ENCODE data around the gene SULF2. TPM values are rescaled to one million over a fixed set of nuclear protein-coding genes. Genes with fewer than 3 reads are reported as not detected.

SULF2 gene
- total RNA-seq, 1 experiment from 2014 or later: 495 TPM

GRCh38 chr20:47757145-47758035 lies 27.9 kb downstream of the SULF2 start:
- Histone ChIP-seq H3K27me3 (ENCODE audit: insufficient read depth, low read depth) (no peaks in the 10 kb centered on the region), H3K4me1 (replicated peaks; ENCODE audit: insufficient read depth) (no peaks in the 10 kb centered on the region), H3K4me2 (no peak overlapping the region), H3F3A (ENCODE audit: insufficient read depth, low read depth) (peaks cover 80% of the 10 kb centered on the region; the same call in 1 of the 2 replicates), H3K27ac (no peak overlapping the region), H3K36me3 (ENCODE audit: low read depth) (peaks cover 50% of the 10 kb centered on the region), H3K9me3 (ENCODE audit: insufficient read depth, low read depth) (no peaks in the 10 kb centered on the region), H2AFZ (no peak overlapping the region), H3K4me3 (no peak overlapping the region), H3K9me2 (ENCODE audit: insufficient read depth) (no peaks in the 10 kb centered on the region), H3K79me2 (ENCODE audit: low read depth) (peaks cover 100% of the 10 kb centered on the region), H4K20me1 (ENCODE audit: insufficient read depth) (peaks cover 100% of the 10 kb centered on the region)
- DNase-seq: no peak
- BruUV-seq (replicated peaks): no TSS peak
- intact Hi-C loops (cut with micrococcal nuclease; ENCODE audit: unreplicated experiment): no loop called here
- POLR2A ChIA-PET (ENCODE audit: unreplicated experiment): no interaction called here
- CTCF ChIA-PET: no interaction called here
- TF ChIP-seq CTCF (conservative IDR thresholded peaks at IDR 0.05): no peak
- no peak for TF ChIP-seq EZH2 (IDR thresholded peaks at IDR 0.05; ENCODE audit: low read depth)

- DNase-seq: no peak
- Histone ChIP-seq H2AFZ (no peak overlapping the region), H3K79me2 (ENCODE audit: low read depth) (peaks cover 100% of the 10 kb centered on the region), H3K27ac (no peak overlapping the region), H3K9me3 (ENCODE audit: insufficient read depth, low read depth) (no peaks in the 10 kb centered on the region), H3K4me3 (no peak overlapping the region), H3F3A (ENCODE audit: insufficient read depth, low read depth) (peaks cover 77% of the 10 kb centered on the region; the same call in 1 of the 2 replicates), H4K20me1 (ENCODE audit: insufficient read depth) (peaks cover 100% of the 10 kb centered on the region), H3K4me1 (replicated peaks; ENCODE audit: insufficient read depth) (no peaks in the 10 kb centered on the region), H3K36me3 (ENCODE audit: low read depth) (peaks cover 51% of the 10 kb centered on the region), H3K27me3 (ENCODE audit: insufficient read depth, low read depth) (no peaks in the 10 kb centered on the region), H3K9me2 (ENCODE audit: insufficient read depth) (no peaks in the 10 kb centered on the region), H3K4me2 (no peak overlapping the region)
- TF ChIP-seq EZH2 (IDR thresholded peaks at IDR 0.05; ENCODE audit: low read depth): no peak
- no peak for TF ChIP-seq CTCF (conservative IDR thresholded peaks at IDR 0.05)
- BruUV-seq (replicated peaks): TSS peak; percentile 12
- ChIA-PET CTCF (interaction anchor here (0.5 kb wide), 1 partner anchor 862 kb away, joined by 3 read pairs; no protein-coding TSS in a partner anchor), POLR2A (ENCODE audit: unreplicated experiment) (no interaction called here)
- intact Hi-C loops (cut with micrococcal nuclease; ENCODE audit: unreplicated experiment): no loop called here
Measured at GRCh38 chr20:47754946-47755652, 30.2 kb downstream of the SULF2 start.

- TF ChIP-seq CTCF (conservative IDR thresholded peaks at IDR 0.05) (no peak), EZH2 (IDR thresholded peaks at IDR 0.05; ENCODE audit: low read depth) (no peak)
- Histone ChIP-seq H3K9me3 (ENCODE audit: insufficient read depth, low read depth) (no peaks in the 10 kb centered on the region), H3K27ac (no peak overlapping the region), H3K79me2 (ENCODE audit: low read depth) (peaks cover 100% of the 10 kb centered on the region), H4K20me1 (ENCODE audit: insufficient read depth) (peaks cover 100% of the 10 kb centered on the region), H3K27me3 (ENCODE audit: insufficient read depth, low read depth) (no peaks in the 10 kb centered on the region), H3F3A (ENCODE audit: insufficient read depth, low read depth) (peaks cover 77% of the 10 kb centered on the region; the same call in 1 of the 2 replicates), H3K4me2 (no peak overlapping the region), H3K4me3 (no peak overlapping the region), H2AFZ (no peak overlapping the region), H3K36me3 (ENCODE audit: low read depth) (peaks cover 52% of the 10 kb centered on the region), H3K9me2 (ENCODE audit: insufficient read depth) (no peaks in the 10 kb centered on the region), H3K4me1 (replicated peaks; ENCODE audit: insufficient read depth) (no peaks in the 10 kb centered on the region)
- CTCF ChIA-PET: no interaction called here
- POLR2A ChIA-PET (ENCODE audit: unreplicated experiment): no interaction called here
- DNase-seq: no peak
- intact Hi-C loops (cut with micrococcal nuclease; ENCODE audit: unreplicated experiment): no loop called here
- no TSS peak for BruUV-seq (replicated peaks)
Measured at GRCh38 chr20:47754388-47754715, 30.9 kb downstream of the SULF2 start.

Measured in PC-9 (cell line).